Measurements from ENCODE around the gene RBMS3.

- TF ChIP-seq CTCF (IDR thresholded peaks at IDR 0.05) (no peak), EZH2 (IDR thresholded peaks at IDR 0.05) (no peak)
Observed at GRCh38 chr3:29773481-29773880, 492.6 kb downstream of the RBMS3 start.
